ENCODE data around the gene DAPK3. TPM values are rescaled to one million over a fixed set of nuclear protein-coding genes. Genes with fewer than 3 reads are reported as not detected.

Gene DAPK3
- total RNA-seq (2022), result 58.6 and 66.4 TPM in 2 replicates
- percentile 62 among the genes with signal in this experiment for Bru-seq, nascent RNA
- BruChase-seq, experiment 1, labeled RNA remaining after a 2-hour chase, result percentile 71 among the genes with signal in this experiment
- percentile 71 among the genes with signal in this experiment for BruChase-seq, experiment 2, labeled RNA remaining after a 6-hour chase
- long read RNA-seq, partial matches to known transcripts, result 3 of 9 reads
- long read RNA-seq, other reads (novel, unspliced or antisense), result 6 of 9 reads

- Mint-ChIP-seq H3K4me1 (ENCODE audit: low read depth, unreplicated experiment) (peaks cover 22% of the 10 kb centered on the region), H3K27ac (ENCODE audit: unreplicated experiment) (peak within 1 kb of the TSS; percentile 79), H3K4me3 (ENCODE audit: unreplicated experiment) (peak within 1 kb of the TSS; percentile 78), H3K36me3 (ENCODE audit: insufficient read depth, unreplicated experiment) (peaks cover 67% of the 10 kb centered on the region), H3K9me3 (ENCODE audit: unreplicated experiment) (no peaks in the 10 kb centered on the region), H3K27me3 (ENCODE audit: insufficient read depth, unreplicated experiment) (no peaks in the 10 kb centered on the region)
- H3K27me3 ChIP-seq (replicated peaks; ENCODE audit: control insufficient read depth, insufficient read depth, low read length), result no peaks in the 10 kb centered on the region
- intact Hi-C loops (cut with micrococcal nuclease; ENCODE audit: unreplicated experiment), result no loop called here
- ChIA-PET CTCF (interaction anchor here (0.5 to 1.9 kb wide), 6 partner anchors 14 to 229 kb away, joined by 3 to 21 read pairs (median 4); partner anchors contain the start of gene EEF2), POLR2A (interaction anchor here (0.6 to 3.6 kb wide), 5 partner anchors 11 to 431 kb away, joined by 3 to 67 read pairs (median 5); partner anchors contain the start of gene EEF2)
- DNase-seq, result peak; percentile 98
- H3K4me1 ChIP-seq, result peaks cover 28% of the 10 kb centered on the region
- no TSS peak for BruUV-seq (replicated peaks)
- no peak for TF ChIP-seq CTCF (IDR thresholded peaks at IDR 0.05; ENCODE audit: insufficient read depth in 1 of 2, low read depth in 1 of 2, low read length in 1 of 2, severe bottlenecking in 1 of 2, unreplicated experiment in 1 of 2)
- peaks cover 1% of the 10 kb centered on the region; the same call in 1 of the 2 replicates for H3K36me3 ChIP-seq (ENCODE audit: control insufficient read depth, insufficient read depth, low read length)
- H3K9me3 ChIP-seq, result no peaks in the 10 kb centered on the region
- peak within 1 kb of the TSS; percentile 97 for H3K4me3 ChIP-seq (ENCODE audit: low read depth, low read length)
Measured at GRCh38 chr19:3970808-3971598, at the start of gene DAPK3. Gene DAPK3, minus strand, starts transcription at chr19:3971099. Its CDS starts 1,364 bp downstream, at chr19:3969735.

- H3K27me3 Mint-ChIP-seq (ENCODE audit: insufficient read depth, unreplicated experiment), result no peaks in the 10 kb centered on the region
- POLR2A ChIA-PET, result interaction anchor here (0.6 kb wide), 1 partner anchor 12 kb away, joined by 3 read pairs; the partner anchor contains the start of gene PIAS4
- Histone ChIP-seq H3K4me3 (ENCODE audit: low read depth, low read length) (no peak overlapping the region), H3K36me3 (ENCODE audit: control insufficient read depth, insufficient read depth, low read length) (no peaks in the 10 kb centered on the region; the same call in 1 of the 2 replicates), H3K27me3 (replicated peaks; ENCODE audit: control insufficient read depth, insufficient read depth, low read length) (no peaks in the 10 kb centered on the region), H3K9me3 (no peaks in the 10 kb centered on the region), H3K4me1 (no peaks in the 10 kb centered on the region)
- H3K27ac Mint-ChIP-seq (ENCODE audit: unreplicated experiment), result no peak overlapping the region
- intact Hi-C loops (cut with micrococcal nuclease; ENCODE audit: unreplicated experiment), result no loop called here
- no peaks in the 10 kb centered on the region for H3K9me3 Mint-ChIP-seq (ENCODE audit: unreplicated experiment)
- no peak for TF ChIP-seq CTCF (IDR thresholded peaks at IDR 0.05; ENCODE audit: insufficient read depth in 1 of 2, low read depth in 1 of 2, low read length in 1 of 2, severe bottlenecking in 1 of 2, unreplicated experiment in 1 of 2)
- BruUV-seq (replicated peaks), result no TSS peak
- peaks cover 22% of the 10 kb centered on the region for H3K36me3 Mint-ChIP-seq (ENCODE audit: insufficient read depth, unreplicated experiment)
- no peak for DNase-seq
- no peaks in the 10 kb centered on the region for H3K4me1 Mint-ChIP-seq (ENCODE audit: low read depth, unreplicated experiment)
- CTCF ChIA-PET, result no interaction called here
- no peak overlapping the region for H3K4me3 Mint-ChIP-seq (ENCODE audit: unreplicated experiment)
Measured at GRCh38 chr19:4019578-4019977, 48.7 kb upstream of the DAPK3 start.

GRCh38 chr19:4018775-4019504 lies 48.0 kb upstream of the DAPK3 start:
- CTCF ChIA-PET, result no interaction called here

More at GRCh38 chr19:4018775-4019504, 48.0 kb upstream of the DAPK3 start:
- Histone ChIP-seq H3K4me3 (ENCODE audit: low read depth, low read length) (no peak overlapping the region), H3K36me3 (ENCODE audit: control insufficient read depth, insufficient read depth, low read length) (peaks cover under 1% of the 10 kb centered on the region), H3K9me3 (no peaks in the 10 kb centered on the region), H3K27me3 (replicated peaks; ENCODE audit: control insufficient read depth, insufficient read depth, low read length) (no peaks in the 10 kb centered on the region), H3K4me1 (no peaks in the 10 kb centered on the region)
- peaks cover 22% of the 10 kb centered on the region for H3K36me3 Mint-ChIP-seq (ENCODE audit: insufficient read depth, unreplicated experiment)
- H3K9me3 Mint-ChIP-seq (ENCODE audit: unreplicated experiment), result no peaks in the 10 kb centered on the region
- H3K4me1 Mint-ChIP-seq (ENCODE audit: low read depth, unreplicated experiment), result no peaks in the 10 kb centered on the region
- BruUV-seq (replicated peaks), result no TSS peak
- TF ChIP-seq CTCF (IDR thresholded peaks at IDR 0.05; ENCODE audit: insufficient read depth in 1 of 2, low read depth in 1 of 2, low read length in 1 of 2, severe bottlenecking in 1 of 2, unreplicated experiment in 1 of 2), result no peak
- H3K27ac Mint-ChIP-seq (ENCODE audit: unreplicated experiment), result no peak overlapping the region
- POLR2A ChIA-PET, result interaction anchor here (0.6 kb wide), 1 partner anchor 12 kb away, joined by 3 read pairs; the partner anchor contains the start of gene PIAS4
- no peak for DNase-seq
- no peak overlapping the region for H3K4me3 Mint-ChIP-seq (ENCODE audit: unreplicated experiment)
- intact Hi-C loops (cut with micrococcal nuclease; ENCODE audit: unreplicated experiment), result no loop called here
- H3K27me3 Mint-ChIP-seq (ENCODE audit: insufficient read depth, unreplicated experiment), result no peaks in the 10 kb centered on the region

All from Caco-2 (cell line).